ENCODE measurements around the gene EHD3. TPM values are rescaled to one million over a fixed set of nuclear protein-coding genes. Genes with fewer than 3 reads are reported as not detected.
A peak's percentile ranks its signal among the peaks of the same experiment; 100 is the strongest.

The EHD3 gene
- total RNA-seq: under 1 TPM; 0.54 to 0.60 TPM

DNA sequence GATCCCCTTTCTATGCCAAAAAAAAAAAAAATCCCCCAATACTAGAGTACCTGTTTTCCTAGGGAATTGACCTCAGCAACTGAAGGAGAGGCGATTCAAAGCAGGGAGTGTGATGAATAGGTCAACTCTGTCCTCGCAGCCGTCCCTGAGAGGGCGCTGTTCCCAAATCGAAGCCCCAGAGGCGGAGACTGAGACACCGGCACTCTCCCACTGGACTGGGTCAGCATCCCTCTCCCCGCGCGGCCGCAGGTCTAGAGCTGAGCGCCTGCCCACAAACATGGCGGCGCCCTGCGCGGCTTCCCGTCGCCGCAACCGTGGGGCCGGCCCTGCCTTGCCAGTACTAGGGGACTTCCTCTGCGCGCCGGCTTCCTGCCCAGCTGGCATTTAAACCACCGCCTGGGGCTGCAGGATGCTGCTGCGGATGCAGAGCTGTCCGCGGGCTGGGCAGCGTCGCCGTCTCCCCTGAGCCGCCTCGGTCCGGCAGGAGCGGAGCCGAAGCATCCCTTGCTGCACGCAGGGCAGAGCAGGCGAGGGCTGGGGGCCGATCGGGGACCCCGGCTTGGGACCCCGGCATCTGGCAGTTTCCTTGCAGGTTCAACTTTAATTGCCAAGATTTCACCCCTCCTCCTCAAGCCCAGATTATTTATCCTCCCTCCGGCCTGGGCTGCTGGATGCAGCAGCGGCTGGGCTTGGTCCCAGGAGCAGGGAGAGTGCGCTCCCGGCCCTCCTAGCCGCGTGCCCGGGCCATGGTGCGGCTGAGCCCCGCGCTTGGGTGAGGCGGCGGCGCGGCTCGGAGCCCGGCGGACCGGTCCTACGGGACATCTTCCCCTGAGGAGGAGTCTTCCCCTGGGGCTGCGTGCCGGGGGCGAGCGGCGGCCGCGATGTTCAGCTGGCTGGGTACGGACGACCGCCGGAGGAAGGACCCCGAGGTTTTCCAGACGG is at the start of gene EHD3:
TSS of gene EHD3 (plus strand) at position 412 of the 942 bp plus-strand sequence. CDS start at position 882, 470 bp downstream.
- TF ChIP-seq, protein P1, sequence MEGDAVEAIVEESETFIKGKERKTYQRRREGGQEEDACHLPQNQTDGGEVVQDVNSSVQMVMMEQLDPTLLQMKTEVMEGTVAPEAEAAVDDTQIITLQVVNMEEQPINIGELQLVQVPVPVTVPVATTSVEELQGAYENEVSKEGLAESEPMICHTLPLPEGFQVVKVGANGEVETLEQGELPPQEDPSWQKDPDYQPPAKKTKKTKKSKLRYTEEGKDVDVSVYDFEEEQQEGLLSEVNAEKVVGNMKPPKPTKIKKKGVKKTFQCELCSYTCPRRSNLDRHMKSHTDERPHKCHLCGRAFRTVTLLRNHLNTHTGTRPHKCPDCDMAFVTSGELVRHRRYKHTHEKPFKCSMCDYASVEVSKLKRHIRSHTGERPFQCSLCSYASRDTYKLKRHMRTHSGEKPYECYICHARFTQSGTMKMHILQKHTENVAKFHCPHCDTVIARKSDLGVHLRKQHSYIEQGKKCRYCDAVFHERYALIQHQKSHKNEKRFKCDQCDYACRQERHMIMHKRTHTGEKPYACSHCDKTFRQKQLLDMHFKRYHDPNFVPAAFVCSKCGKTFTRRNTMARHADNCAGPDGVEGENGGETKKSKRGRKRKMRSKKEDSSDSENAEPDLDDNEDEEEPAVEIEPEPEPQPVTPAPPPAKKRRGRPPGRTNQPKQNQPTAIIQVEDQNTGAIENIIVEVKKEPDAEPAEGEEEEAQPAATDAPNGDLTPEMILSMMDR (IDR thresholded peaks at IDR 0.05): peak; percentile 26
- Mint-ChIP-seq H3K27ac (no peak within 1 kb of the TSS), H3K27me3 (no peaks in the 10 kb centered on the region), H3K4me3 (peak within 1 kb of the TSS; percentile 70), H3K9me3 (no peaks in the 10 kb centered on the region), H3K36me3 (ENCODE audit: low read depth) (no peaks in the 10 kb centered on the region), H3K4me1 (ENCODE audit: low read depth) (peaks cover 12% of the 10 kb centered on the region)
- peak; percentile 90 for DNase-seq
- ChIA-PET POLR2A (interaction anchor here (0.7 kb wide), 1 partner anchor 1121 kb away, joined by 3 read pairs; no protein-coding TSS in a partner anchor), CTCF (interaction anchor here (0.7 to 2.0 kb wide), 6 partner anchors 13 to 527 kb away, joined by 3 to 10 read pairs (median 3); no protein-coding TSS in a partner anchor)
- intact Hi-C loops (cut with micrococcal nuclease): no loop called here
- peak; percentile 98 for ATAC-seq

GRCh38 chr2:31187166-31187565 is 46.8 kb upstream of the EHD3 start:
- ATAC-seq: no peak
- Mint-ChIP-seq H3K27ac (no peak overlapping the region), H3K4me3 (no peak overlapping the region), H3K36me3 (ENCODE audit: low read depth) (no peaks in the 10 kb centered on the region), H3K27me3 (no peaks in the 10 kb centered on the region), H3K4me1 (ENCODE audit: low read depth) (no peaks in the 10 kb centered on the region), H3K9me3 (no peaks in the 10 kb centered on the region)
- TF ChIP-seq, protein P1 (IDR thresholded peaks at IDR 0.05): no peak
- no peak for DNase-seq
- CTCF ChIA-PET: no interaction called here
- intact Hi-C loops (cut with micrococcal nuclease): no loop called here
- POLR2A ChIA-PET: no interaction called here

DNA sequence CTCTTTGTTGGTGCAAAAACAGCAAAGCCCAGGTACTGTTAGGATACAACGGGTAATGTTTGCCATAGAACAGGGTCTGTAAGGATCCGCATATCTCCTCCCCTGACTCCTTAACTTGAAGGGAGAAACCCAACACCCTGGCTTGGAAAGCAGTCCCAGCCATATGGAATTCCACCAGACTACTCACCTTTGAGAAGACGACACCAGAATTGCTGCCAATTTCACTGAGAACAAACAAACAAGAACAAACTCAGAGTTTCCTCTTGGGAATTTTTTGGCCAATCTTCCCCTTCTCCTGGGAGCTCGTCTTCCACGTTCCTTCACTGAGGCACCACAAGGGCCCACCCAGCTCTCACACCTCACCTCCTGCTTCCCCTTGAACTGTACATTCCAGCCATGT is 45.8 kb upstream of the EHD3 start:
- TF ChIP-seq, protein P1 (IDR thresholded peaks at IDR 0.05): no peak
- CTCF ChIA-PET: no interaction called here
- intact Hi-C loops (cut with micrococcal nuclease): no loop called here
- DNase-seq: no peak
- H3K36me3 Mint-ChIP-seq (ENCODE audit: low read depth): no peaks in the 10 kb centered on the region
- ATAC-seq: no peak
- H3K4me1 Mint-ChIP-seq (ENCODE audit: low read depth): no peaks in the 10 kb centered on the region
- no peak overlapping the region for H3K4me3 Mint-ChIP-seq
- H3K27me3 Mint-ChIP-seq: no peaks in the 10 kb centered on the region
- H3K9me3 Mint-ChIP-seq: no peaks in the 10 kb centered on the region
- POLR2A ChIA-PET: no interaction called here
- no peak overlapping the region for H3K27ac Mint-ChIP-seq

GRCh38 chr2:31189141-31189540 is 44.8 kb upstream of the EHD3 start:
- TF ChIP-seq, protein P1 (IDR thresholded peaks at IDR 0.05): no peak
- CTCF ChIA-PET: no interaction called here
- H3K9me3 Mint-ChIP-seq: no peaks in the 10 kb centered on the region
- POLR2A ChIA-PET: no interaction called here
- no peaks in the 10 kb centered on the region for H3K36me3 Mint-ChIP-seq (ENCODE audit: low read depth)
- DNase-seq (no peak), ATAC-seq (no peak)
- intact Hi-C loops (cut with micrococcal nuclease): no loop called here
- no peak overlapping the region for H3K4me3 Mint-ChIP-seq
- H3K4me1 Mint-ChIP-seq (ENCODE audit: low read depth): no peaks in the 10 kb centered on the region
- no peak overlapping the region for H3K27ac Mint-ChIP-seq
- no peaks in the 10 kb centered on the region for H3K27me3 Mint-ChIP-seq

- Mint-ChIP-seq H3K4me3 (no peak overlapping the region), H3K9me3 (no peaks in the 10 kb centered on the region), H3K4me1 (ENCODE audit: low read depth) (no peaks in the 10 kb centered on the region), H3K36me3 (ENCODE audit: low read depth) (no peaks in the 10 kb centered on the region), H3K27ac (no peak overlapping the region), H3K27me3 (no peaks in the 10 kb centered on the region)
- ChIA-PET POLR2A (no interaction called here), CTCF (no interaction called here)
- ATAC-seq: no peak
- intact Hi-C loops (cut with micrococcal nuclease): no loop called here
- no peak for DNase-seq
- TF ChIP-seq, protein P1 (IDR thresholded peaks at IDR 0.05): no peak
Observed at GRCh38 chr2:31190188-31190587, 43.8 kb upstream of the EHD3 start.

Measured in activated CD8-positive, alpha-beta T cell treated with anti-CD3 and anti-CD28 coated beads for 36 hours (primary cell).